Measurements from ENCODE around the gene CNIH3.

The CNIH3 gene

GRCh38 chr1:224726441-224727182 is 110.5 kb downstream of the CNIH3 start:
- DNase-seq: peak; percentile 48

GRCh38 chr1:224727351-224728289 is 111.5 kb downstream of the CNIH3 start:
- DNase-seq: no peak

- DNase-seq: no peak
These were observed 114.4 kb downstream of the CNIH3 start for GRCh38 chr1:224730540-224730939.

- no peak for DNase-seq
These were observed 114.8 kb downstream of the CNIH3 start for GRCh38 chr1:224730965-224731364.

GRCh38 chr1:224731633-224732032 is 115.5 kb downstream of the CNIH3 start:
- no peak for DNase-seq

GRCh38 chr1:224732377-224733026 is 116.4 kb downstream of the CNIH3 start:
- no peak for DNase-seq

- DNase-seq: no peak
These were observed 117.2 kb downstream of the CNIH3 start for GRCh38 chr1:224733027-224733911.

GRCh38 chr1:224734261-224734935 is 118.3 kb downstream of the CNIH3 start:
- no peak for DNase-seq

GRCh38 chr1:224735159-224735558 is 119.0 kb downstream of the CNIH3 start:
- no peak for DNase-seq

GRCh38 chr1:224736619-224737352 is 120.7 kb downstream of the CNIH3 start:
- DNase-seq: peak; percentile 9

GRCh38 chr1:224737353-224737727 is 121.2 kb downstream of the CNIH3 start:
- no peak for DNase-seq

- DNase-seq: no peak
These were observed 123.3 kb downstream of the CNIH3 start for GRCh38 chr1:224739303-224739996.

- no peak for DNase-seq
These were observed 124.0 kb downstream of the CNIH3 start for GRCh38 chr1:224739997-224740684.

GRCh38 chr1:224740685-224741052 is 124.6 kb downstream of the CNIH3 start:
- DNase-seq: no peak

- DNase-seq: no peak
These were observed 126.2 kb downstream of the CNIH3 start for GRCh38 chr1:224742349-224742748.

GRCh38 chr1:224743608-224744164 is 127.6 kb downstream of the CNIH3 start:
- DNase-seq: no peak

- no peak for DNase-seq
These were observed 128.4 kb downstream of the CNIH3 start for GRCh38 chr1:224744521-224744920.

GRCh38 chr1:224745394-224745793 is 129.3 kb downstream of the CNIH3 start:
- DNase-seq: no peak

GRCh38 chr1:224745924-224746323 is 129.8 kb downstream of the CNIH3 start:
- no peak for DNase-seq

- no peak for DNase-seq
These were observed 131.5 kb downstream of the CNIH3 start for GRCh38 chr1:224747578-224747977.
